B cell (primary cell): Measurements from ENCODE around the gene SYNJ1. TPM values are rescaled to one million over a fixed set of nuclear protein-coding genes. Genes with fewer than 3 reads are reported as not detected.

Experiments used
- ATAC-seq: fragments of 200-7000 bp; cut with Tn5 transposase; one replicate; pipeline ENCODE4 v1.10.0; 2021; ENCODE audit warnings: low read depth, mild to moderate bottlenecking, moderate number of reproducible peaks, moderate library complexity
- CTCF ChIA-PET: fragments of 350-600 bp; sonication (Branson Sonifier 250); formaldehyde crosslinking; loops from one replicate; lab custom pipeline; 2021; ENCODE audit warnings: antibody characterized with exemption, inconsistent platforms; lab: Charles Lee
- POLR2A ChIA-PET: fragments of 350-600 bp; sonication (Branson Sonifier 250); formaldehyde crosslinking; loops from one replicate; lab custom pipeline; 2021; ENCODE audit warnings: antibody characterized with exemption; lab: Charles Lee
- DNase-seq: peaks from one replicate; pipeline ENCODE4 v3.0.0; 2013
- H2AFZ ChIP-seq: 2 replicates; pipeline ENCODE4 v1.6.1; 2012; ENCODE audit warnings: mild to moderate bottlenecking, low read depth, low read length; ENCODE audit not compliant: insufficient read depth, poor library complexity, severe bottlenecking
- H3K27ac ChIP-seq, 2 donors: 1 replicate in 1 of 2; 2 replicates in 1 of 2; pipeline ENCODE4 v1.5.1; 2012 to 2013; ENCODE audit warnings: low read length in 2 of 2, mild to moderate bottlenecking in 2 of 2, moderate library complexity in 1 of 2
- H3K27me3 ChIP-seq, 4 experiments: fragments of 200-600 bp in 1 of 4; sonication (generic) in 1 of 4; replicated peaks in 1 of 4; 1 replicate in 2 of 4; 2 replicates in 2 of 4; pipeline versions ENCODE4 v1.6.1 to v1.7.0; 2013 to 2016; ENCODE audit warnings: low read length in 3 of 4, mild to moderate bottlenecking in 2 of 4, mixed read lengths in 1 of 4, moderate library complexity in 1 of 4; ENCODE audit not compliant: insufficient read depth in 4 of 4, control insufficient read depth in 3 of 4; ENCODE audit errors: control extremely low read depth in 1 of 4
- H3K36me3 ChIP-seq, 2 experiments: replicated peaks in 1 of 2; 1 replicate in 1 of 2; 2 replicates in 1 of 2; pipeline versions ENCODE4 v1.6.1 to v1.7.1; 2013; ENCODE audit warnings: low read length in 1 of 2; ENCODE audit not compliant: insufficient read depth in 2 of 2, control insufficient read depth in 1 of 2; ENCODE audit errors: control extremely low read depth in 1 of 2, extremely low read depth in 1 of 2
- H3K4me1 ChIP-seq, 2 donors: fragments of 200-600 bp in 1 of 2; sonication (generic) in 1 of 2; 1 replicate in 1 of 2; 2 replicates in 1 of 2; pipeline versions ENCODE4 v1.5.1 to v1.6.1; 2013 to 2017; ENCODE audit warnings: low read length in 2 of 2; ENCODE audit not compliant: control insufficient read depth in 2 of 2, insufficient read depth in 2 of 2
- H3K4me2 ChIP-seq: replicated peaks from 2 replicates; pipeline ENCODE3; 2012; ENCODE audit warnings: mild to moderate bottlenecking, low read depth, low read length; ENCODE audit not compliant: poor library complexity, severe bottlenecking
- H3K4me3 ChIP-seq, 5 experiments: fragments of 200-600 bp in 1 of 5; sonication (generic) in 1 of 5; 1 replicate in 3 of 5; 2 replicates in 2 of 5; pipeline versions ENCODE4 v1.5.1 to v1.7.0; 2011 to 2016; ENCODE audit warnings: low read length in 4 of 5, mild to moderate bottlenecking in 4 of 5, low read depth in 2 of 5, control low read depth in 1 of 5, moderate library complexity in 1 of 5; ENCODE audit not compliant: insufficient read depth in 1 of 5; ENCODE audit errors: control extremely low read depth in 1 of 5, extremely low read depth in 1 of 5
- H3K79me2 ChIP-seq: fragments of 200-600 bp; sonication (generic); one replicate; pipeline ENCODE4 v1.6.0; 2016; ENCODE audit warnings: low read length; ENCODE audit not compliant: control insufficient read depth, insufficient read depth
- H3K9ac ChIP-seq: fragments of 200-600 bp; sonication (generic); 2 replicates; pipeline ENCODE4 v1.6.1; 2017; ENCODE audit warnings: mild to moderate bottlenecking, low read length, moderate library complexity
- H3K9me3 ChIP-seq, 3 donors: one replicate each; pipeline versions ENCODE4 v1.6.1 to v1.7.1; 2013; ENCODE audit warnings: low read length in 2 of 3; ENCODE audit not compliant: control insufficient read depth in 2 of 3, insufficient read depth in 1 of 3; ENCODE audit errors: control extremely low read depth in 1 of 3
- H4K20me1 ChIP-seq: 2 replicates; pipeline ENCODE4 v1.6.0; 2012; ENCODE audit warnings: mild to moderate bottlenecking, low read length; ENCODE audit not compliant: insufficient read depth, control insufficient read depth, poor library complexity, severe bottlenecking
- H3K27ac Mint-ChIP-seq: one replicate; pipeline ENCODE4 v1.8.0; 2021; ENCODE audit warnings: mixed read lengths
- H3K27me3 Mint-ChIP-seq: one replicate; pipeline ENCODE4 v1.8.0; 2021; ENCODE audit warnings: mixed read lengths
- H3K4me1 Mint-ChIP-seq: one replicate; pipeline ENCODE4 v1.8.0; 2021; ENCODE audit warnings: mixed read lengths
- H3K4me3 Mint-ChIP-seq: one replicate; pipeline ENCODE4 v1.8.0; 2021; ENCODE audit warnings: mixed read lengths
- H3K9me3 Mint-ChIP-seq: one replicate; pipeline ENCODE4 v1.8.0; 2022; ENCODE audit warnings: mixed read lengths; ENCODE audit not compliant: insufficient read depth
- EZH2 ChIP-seq: IDR thresholded peaks from 2 replicates; pipeline ENCODE4 v1.6.1; 2012; ENCODE audit warnings: borderline replicate concordance, low read depth, mild to moderate bottlenecking, moderate library complexity, low read length; ENCODE audit not compliant: insufficient read depth, poor library complexity, severe bottlenecking
- WGBS: methylation state at CpG from one replicate; pipeline ENCODE4 v1.1.5; 2013; ENCODE audit warnings: missing lambda C conversion rate; ENCODE audit not compliant: insufficient coverage; 5-methylcytosine and 5-hydroxymethylcytosine counted together
- intact Hi-C: fragments of 100-400 bp; cut with micrococcal nuclease; formaldehyde crosslinking; loops from one replicate; pipeline ENCODE4 v1.10.0; 2022
- polyA plus RNA-seq: library from polyadenylated mRNA; depleted of rRNA; stranded (reverse); fragments of >200 nt; gene quantifications from 2 replicates; pipeline ENCODE4 v1.2.3, GENCODE V29; 2012
- total RNA-seq, 2 donors: library from RNA; stranded (reverse); fragments of 120-200 nt in 1 of 2; gene quantifications; 1 replicate in 1 of 2; 2 replicates in 1 of 2; pipeline versions ENCODE4 v1.2.3 to v1.2.4, GENCODE V29; 2013 to 2022
- TF ChIP-seq, protein P1 (sequence below): fragments of 200-600 bp; IDR thresholded peaks from one replicate; pipeline ENCODE4 v1.8.0; 2022; ENCODE audit warnings: antibody characterized with exemption, mild to moderate bottlenecking

Gene SYNJ1
- total and polyA plus RNA-seq, 2 donors (not counting 1 experiment from before 2014, with no cell fraction given): 2.2 to 9.4 TPM

DNA sequence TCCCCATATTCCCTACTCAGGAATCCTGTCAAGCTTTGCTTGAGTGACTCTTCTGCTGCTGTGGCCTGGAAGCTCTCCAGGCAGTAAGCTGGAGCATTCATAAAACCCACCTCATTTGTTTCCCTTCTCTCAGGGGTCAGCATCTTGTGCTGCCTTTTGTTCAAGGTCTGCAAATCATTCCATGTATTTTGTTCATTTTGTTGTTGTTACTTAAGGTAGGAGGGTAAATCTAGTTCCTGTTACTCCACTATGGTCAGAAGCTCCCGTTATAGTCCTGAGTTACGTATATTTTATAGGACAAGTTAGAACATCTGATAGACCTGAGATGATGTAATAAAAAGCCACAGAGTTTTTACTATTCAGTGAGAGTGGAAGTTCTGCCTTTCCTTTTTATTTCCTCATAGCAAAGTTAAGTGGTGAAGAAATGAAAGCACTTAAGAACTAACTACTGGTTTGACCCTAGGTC, 9.9 kb downstream of the SYNJ1 start:
- no peak overlapping the region for H2AFZ ChIP-seq
- peaks cover 1 to 6% (median 3%) of the 10 kb centered on the region in 3 donors for H3K9me3 ChIP-seq
- no peak for ATAC-seq
- intact Hi-C loops: no loop called here
- Mint-ChIP-seq H3K4me3 (no peak overlapping the region), H3K9me3 (peaks cover 5% of the 10 kb centered on the region), H3K27ac (no peak overlapping the region), H3K27me3 (peaks cover 55% of the 10 kb centered on the region), H3K4me1 (no peaks in the 10 kb centered on the region)
- no peak overlapping the region for H3K9ac ChIP-seq
- H3K4me2 ChIP-seq: no peak overlapping the region
- ChIA-PET POLR2A (no interaction called here), CTCF (interaction anchor here (0.9 kb wide), 1 partner anchor 9 kb away, joined by 3 read pairs; no protein-coding TSS in a partner anchor)
- H3K79me2 ChIP-seq: peaks cover 6% of the 10 kb centered on the region
- no peak for DNase-seq
- H3K27ac ChIP-seq: no peak overlapping the region
- H3K4me3 ChIP-seq: no peak overlapping the region
- peaks cover 30% of the 10 kb centered on the region for H4K20me1 ChIP-seq
- no CpG with 5 or more reads among the region's 2 CpGs for WGBS
- TF ChIP-seq EZH2: no peak
- TF ChIP-seq, protein P1, sequence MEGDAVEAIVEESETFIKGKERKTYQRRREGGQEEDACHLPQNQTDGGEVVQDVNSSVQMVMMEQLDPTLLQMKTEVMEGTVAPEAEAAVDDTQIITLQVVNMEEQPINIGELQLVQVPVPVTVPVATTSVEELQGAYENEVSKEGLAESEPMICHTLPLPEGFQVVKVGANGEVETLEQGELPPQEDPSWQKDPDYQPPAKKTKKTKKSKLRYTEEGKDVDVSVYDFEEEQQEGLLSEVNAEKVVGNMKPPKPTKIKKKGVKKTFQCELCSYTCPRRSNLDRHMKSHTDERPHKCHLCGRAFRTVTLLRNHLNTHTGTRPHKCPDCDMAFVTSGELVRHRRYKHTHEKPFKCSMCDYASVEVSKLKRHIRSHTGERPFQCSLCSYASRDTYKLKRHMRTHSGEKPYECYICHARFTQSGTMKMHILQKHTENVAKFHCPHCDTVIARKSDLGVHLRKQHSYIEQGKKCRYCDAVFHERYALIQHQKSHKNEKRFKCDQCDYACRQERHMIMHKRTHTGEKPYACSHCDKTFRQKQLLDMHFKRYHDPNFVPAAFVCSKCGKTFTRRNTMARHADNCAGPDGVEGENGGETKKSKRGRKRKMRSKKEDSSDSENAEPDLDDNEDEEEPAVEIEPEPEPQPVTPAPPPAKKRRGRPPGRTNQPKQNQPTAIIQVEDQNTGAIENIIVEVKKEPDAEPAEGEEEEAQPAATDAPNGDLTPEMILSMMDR: no peak
- H3K27me3 ChIP-seq: peaks cover 2 to 51% (median 46%) of the 10 kb centered on the region in 4 experiments
- no peaks in the 10 kb centered on the region for H3K36me3 ChIP-seq
- peaks cover 0 to 1% of the 10 kb centered on the region in 2 donors for H3K4me1 ChIP-seq

DNA sequence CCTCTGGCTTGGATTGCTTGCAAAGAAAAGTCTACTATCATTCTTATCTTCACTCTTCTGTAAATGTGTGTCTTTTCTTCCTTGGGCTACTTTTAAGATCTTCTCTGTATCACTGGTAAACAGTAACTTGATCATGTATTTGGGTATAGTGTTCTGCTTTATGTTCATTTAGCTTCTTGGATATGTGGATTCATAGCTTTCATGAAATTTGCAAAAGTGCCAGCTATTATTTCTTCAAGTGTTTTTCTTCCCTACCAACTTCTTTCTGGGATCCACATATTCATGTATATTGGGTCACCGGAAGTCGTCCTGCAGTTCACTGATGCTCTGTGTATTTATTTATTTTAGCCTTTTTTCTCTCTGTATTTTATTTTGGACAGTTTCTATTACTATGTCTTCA, 11.3 kb downstream of the SYNJ1 start:
- peaks cover 5% of the 10 kb centered on the region for H3K9me3 Mint-ChIP-seq
- TF ChIP-seq, protein P1: no peak
- no peak for TF ChIP-seq EZH2
- ATAC-seq (no peak), DNase-seq (no peak)
- no peak overlapping the region for H3K9ac ChIP-seq
- peaks cover 13 to 15% of the 10 kb centered on the region in 2 donors for H3K4me1 ChIP-seq
- H3K27me3 Mint-ChIP-seq: peaks cover 66% of the 10 kb centered on the region
- H3K36me3 ChIP-seq: no peaks in the 10 kb centered on the region
- H3K27ac Mint-ChIP-seq: no peak overlapping the region
- H3K4me2 ChIP-seq: no peak overlapping the region
- intact Hi-C loops: no loop called here
- ChIA-PET CTCF (interaction anchor here (0.6 to 1.1 kb wide), 3 partner anchors 8 to 36 kb away, joined by 3 to 4 read pairs (median 3); no protein-coding TSS in a partner anchor), POLR2A (interaction anchor here (0.5 kb wide), 1 partner anchor 677 kb away, joined by 6 read pairs; no protein-coding TSS in a partner anchor)
- H4K20me1 ChIP-seq: peaks cover 44% of the 10 kb centered on the region
- no peak overlapping the region for H3K4me3 Mint-ChIP-seq
- H3K27ac ChIP-seq: no peak overlapping the region
- peaks cover 6% of the 10 kb centered on the region for H3K79me2 ChIP-seq
- no CpG with 5 or more reads among the region's 2 CpGs for WGBS
- H3K27me3 ChIP-seq: peaks cover 2 to 57% (median 47%) of the 10 kb centered on the region in 4 experiments
- H3K9me3 ChIP-seq: peaks cover 1 to 6% (median 3%) of the 10 kb centered on the region in 3 donors
- no peak overlapping the region for H3K4me3 ChIP-seq
- H2AFZ ChIP-seq: no peak overlapping the region
- peaks cover 12% of the 10 kb centered on the region for H3K4me1 Mint-ChIP-seq
